Peyer's patch (tissue), 4 donors: Measurements from ENCODE around the gene ADH5.

Experiments used
- CTCF ChIP-seq, 6 experiments: fragments of 450-650 bp in 4 of 6; fragments of 200-600 bp in 2 of 6; sonication (generic) in 1 of 6; IDR thresholded peaks; one replicate each; pipeline ENCODE4 v1.5.1; 2017 to 2019; ENCODE audit warnings: antibody characterized with exemption in 6 of 6, mild to moderate bottlenecking in 3 of 6, moderate library complexity in 1 of 6
- POLR2A ChIP-seq, 2 donors: fragments of 450-650 bp; IDR thresholded peaks; one replicate each; pipeline ENCODE4 v1.5.1; 2017; ENCODE audit warnings: antibody characterized with exemption in 2 of 2, mild to moderate bottlenecking in 2 of 2, moderate library complexity in 2 of 2

DNA sequence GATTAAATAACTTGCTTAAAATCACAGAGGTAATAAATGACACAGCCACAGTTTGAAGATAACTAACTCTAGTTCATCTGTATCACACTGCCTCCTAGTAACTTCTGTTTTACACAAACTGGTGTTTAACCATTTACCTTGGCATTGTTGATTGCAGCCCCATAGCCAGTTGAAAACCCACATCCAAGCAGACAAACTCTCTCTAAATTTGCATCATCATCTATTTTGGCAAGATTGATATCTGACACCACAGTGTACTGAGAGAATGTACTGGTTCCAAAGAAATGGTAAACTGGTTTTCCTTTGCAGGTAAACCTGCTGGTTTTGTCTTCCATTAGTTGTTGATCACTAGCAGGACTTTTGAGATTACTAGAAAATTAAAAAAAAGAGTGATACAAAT lies 47.7 kb upstream of the ADH5 start:
- no peak for TF ChIP-seq CTCF (IDR thresholded peaks at IDR 0.05)
- no peak for TF ChIP-seq POLR2A (IDR thresholded peaks at IDR 0.05)
